Neuronal stem cell (in vitro differentiated cells): ENCODE results near the gene FDXR.

Experiments
- DNase-seq: peaks from one replicate; pipeline ENCODE4 v3.0.0-alpha.2; 2013; ENCODE audit warnings: low spot score
- H2AFZ ChIP-seq: one replicate; pipeline ENCODE4 v1.6.1; 2013; ENCODE audit warnings: mild to moderate bottlenecking, low read length, inconsistent platforms
- H2AK5ac ChIP-seq: 2 replicates; pipeline ENCODE4 v1.6.1; 2013; ENCODE audit warnings: low read depth, mild to moderate bottlenecking, inconsistent platforms, low read length, moderate library complexity, mixed read lengths
- H2BK120ac ChIP-seq: 2 replicates; pipeline ENCODE4 v1.6.1; 2013; ENCODE audit warnings: low read depth, mild to moderate bottlenecking, inconsistent platforms, low read length, moderate library complexity, mixed read lengths
- H2BK12ac ChIP-seq: one replicate; pipeline ENCODE4 v1.6.1; 2013; ENCODE audit warnings: low read length, inconsistent platforms
- H2BK15ac ChIP-seq: 2 replicates; pipeline ENCODE4 v1.6.1; 2013; ENCODE audit warnings: mild to moderate bottlenecking, low read length, inconsistent platforms, mixed read lengths
- H2BK5ac ChIP-seq: one replicate; pipeline ENCODE4 v1.6.1; 2013; ENCODE audit warnings: inconsistent platforms, mild to moderate bottlenecking, low read length, moderate library complexity
- H3K14ac ChIP-seq: one replicate; pipeline ENCODE4 v1.6.1; 2013; ENCODE audit warnings: low read length, inconsistent platforms
- H3K18ac ChIP-seq: 2 replicates; pipeline ENCODE4 v1.6.1; 2013; ENCODE audit warnings: low read length, inconsistent platforms
- H3K23ac ChIP-seq: 2 replicates; pipeline ENCODE4 v1.6.1; 2013; ENCODE audit warnings: low read depth, mild to moderate bottlenecking, mixed read lengths, low read length, inconsistent platforms; ENCODE audit not compliant: poor library complexity
- H3K27ac ChIP-seq: replicated peaks from 3 replicates; pipeline ENCODE4 v1.5.1; 2013; ENCODE audit warnings: low read length, inconsistent platforms
- H3K27me3 ChIP-seq, 3 experiments: 2 replicates each; pipeline ENCODE4 v1.6.1; 2013; ENCODE audit warnings: low read length in 3 of 3, mild to moderate bottlenecking in 2 of 3, inconsistent platforms in 1 of 3, low read depth in 1 of 3, mixed read lengths in 1 of 3, moderate library complexity in 1 of 3; ENCODE audit not compliant: control insufficient read depth in 3 of 3, insufficient read depth in 3 of 3
- H3K36me3 ChIP-seq, 2 donors: replicated peaks in 1 of 2; 2 replicates each; pipeline ENCODE4 v1.6.1; 2013; ENCODE audit warnings: low read length in 2 of 2; ENCODE audit not compliant: control insufficient read depth in 2 of 2, insufficient read depth in 2 of 2
- H3K4ac ChIP-seq: 2 replicates; pipeline ENCODE4 v1.6.1; 2013; ENCODE audit warnings: inconsistent platforms, mild to moderate bottlenecking, low read length, moderate library complexity
- H3K4me1 ChIP-seq, 2 donors: 1 replicate in 1 of 2; 2 replicates in 1 of 2; pipeline ENCODE4 v1.6.1; 2013; ENCODE audit warnings: low read length in 2 of 2, low read depth in 1 of 2; ENCODE audit not compliant: control insufficient read depth in 2 of 2, insufficient read depth in 1 of 2
- H3K4me2 ChIP-seq: one replicate; pipeline ENCODE4 v1.6.1; 2013; ENCODE audit warnings: mild to moderate bottlenecking, low read length, inconsistent platforms; ENCODE audit not compliant: insufficient read depth, poor library complexity, severe bottlenecking
- H3K4me3 ChIP-seq, 2 donors: 2 replicates each; pipeline ENCODE4 v1.5.1; 2013; ENCODE audit warnings: low read length in 2 of 2, mild to moderate bottlenecking in 2 of 2, inconsistent platforms in 1 of 2, moderate library complexity in 1 of 2
- H3K79me1 ChIP-seq: one replicate; pipeline ENCODE4 v1.6.1; 2013; ENCODE audit warnings: low read depth, mild to moderate bottlenecking, inconsistent platforms, low read length, moderate library complexity
- H3K9ac ChIP-seq: one replicate; pipeline ENCODE4 v1.6.1; 2013; ENCODE audit warnings: mild to moderate bottlenecking, low read depth, low read length, inconsistent platforms; ENCODE audit not compliant: poor library complexity
- H3K9me3 ChIP-seq, 2 donors: replicated peaks in 1 of 2; 2 replicates each; pipeline versions ENCODE3 to v1.6.1; 2013; ENCODE audit warnings: low read length in 2 of 2, mild to moderate bottlenecking in 2 of 2, inconsistent platforms in 1 of 2, low read depth in 1 of 2, mixed read lengths in 1 of 2, moderate library complexity in 1 of 2; ENCODE audit not compliant: control insufficient read depth in 2 of 2, insufficient read depth in 1 of 2
- H4K8ac ChIP-seq: one replicate; pipeline ENCODE4 v1.6.1; 2013; ENCODE audit warnings: low read depth, mild to moderate bottlenecking, inconsistent platforms, low read length, moderate library complexity
- H4K91ac ChIP-seq: one replicate; pipeline ENCODE4 v1.6.1; 2013; ENCODE audit warnings: low read length, low read depth, mild to moderate bottlenecking, inconsistent platforms; ENCODE audit not compliant: poor library complexity
- WGBS, 2 donors: extraction: QIAGEN DNeasy Blood & Tissue Kit; methylation state at CpG; one replicate each; pipeline ENCODE4 v1.1.7; 2013; ENCODE audit warnings: missing lambda C conversion rate in 2 of 2, mixed read lengths in 1 of 2; ENCODE audit not compliant: insufficient read length in 2 of 2, insufficient replicate concordance in 1 of 2; ENCODE audit errors: extremely low coverage in 2 of 2; 5-methylcytosine and 5-hydroxymethylcytosine counted together

FDXR gene

GRCh38 chr17:74833501-74834377 lies 39.1 kb downstream of the FDXR start:
- no peak overlapping the region for H2BK12ac ChIP-seq
- no peak for DNase-seq
- no peak overlapping the region for H3K27ac ChIP-seq
- H4K91ac ChIP-seq: no peak overlapping the region
- H3K9me3 ChIP-seq: no peaks in the 10 kb centered on the region
- H3K4me2 ChIP-seq: no peak overlapping the region
- H3K27me3 ChIP-seq: no peaks in the 10 kb centered on the region
- H3K23ac ChIP-seq: no peak overlapping the region
- H4K8ac ChIP-seq: no peak overlapping the region
- peak overlapping the region; percentile 92 for H3K14ac ChIP-seq
- H2AFZ ChIP-seq: peak overlapping the region; percentile 77
- H3K4me3 ChIP-seq: no peak overlapping the region
- H3K4ac ChIP-seq: no peak overlapping the region
- no CpG with 5 or more reads among the region's 16 CpGs for WGBS, 2 donors
- H3K36me3 ChIP-seq: peaks cover 7 to 15% of the 10 kb centered on the region in 2 donors
- H3K4me1 ChIP-seq: peaks cover 7 to 11% of the 10 kb centered on the region in 2 donors
- no peak overlapping the region for H2BK15ac ChIP-seq
- peak overlapping the region; percentile 50 for H3K18ac ChIP-seq
- peak overlapping the region; percentile 64 for H3K9ac ChIP-seq
- no peak overlapping the region for H2AK5ac ChIP-seq
- H2BK120ac ChIP-seq: no peak overlapping the region
- H2BK5ac ChIP-seq: no peak overlapping the region
- peaks cover 4% of the 10 kb centered on the region for H3K79me1 ChIP-seq

- Histone ChIP-seq H3K23ac (peak overlapping the region; percentile 34), H3K18ac (no peak overlapping the region)
Measured at GRCh38 chr17:74832421-74832820, 40.4 kb downstream of the FDXR start.

GRCh38 chr17:74831444-74832146 lies 41.2 kb downstream of the FDXR start:
- Histone ChIP-seq H2BK120ac (no peak overlapping the region), H3K27ac (no peak overlapping the region), H4K8ac (no peak overlapping the region), H3K14ac (no peak overlapping the region), H3K4me3 (no peak overlapping the region), H2BK15ac (no peak overlapping the region), H2AK5ac (peak overlapping the region; percentile 46), H4K91ac (no peak overlapping the region), H3K27me3 (no peaks in the 10 kb centered on the region), H3K79me1 (peaks cover 5% of the 10 kb centered on the region), H3K4ac (no peak overlapping the region), H2AFZ (no peak overlapping the region), H3K36me3 (peaks cover 7 to 13% of the 10 kb centered on the region in 2 donors), H3K18ac (no peak overlapping the region), H3K9me3 (no peaks in the 10 kb centered on the region), H3K4me2 (no peak overlapping the region), H3K4me1 (peaks cover 7 to 11% of the 10 kb centered on the region in 2 donors), H2BK12ac (peak overlapping the region; percentile 22), H2BK5ac (peak overlapping the region; percentile 24), H3K23ac (peak overlapping the region; percentile 34), H3K9ac (peak overlapping the region; percentile 21)
- no CpG with 5 or more reads among the region's 22 CpGs for WGBS, 2 donors
- DNase-seq: no peak

More at GRCh38 chr17:74832421-74832820, 40.4 kb downstream of the FDXR start:
- Histone ChIP-seq H3K9me3 (no peaks in the 10 kb centered on the region), H2AFZ (no peak overlapping the region), H3K27me3 (no peaks in the 10 kb centered on the region), H3K4me3 (no peak overlapping the region), H2AK5ac (no peak overlapping the region), H3K27ac (no peak overlapping the region), H3K9ac (peak overlapping the region; percentile 0), H2BK5ac (no peak overlapping the region), H3K4me1 (peaks cover 7 to 11% of the 10 kb centered on the region in 2 donors), H3K36me3 (peaks cover 7 to 15% of the 10 kb centered on the region in 2 donors), H2BK120ac (no peak overlapping the region), H2BK12ac (no peak overlapping the region), H3K79me1 (peaks cover 5% of the 10 kb centered on the region), H4K91ac (no peak overlapping the region), H4K8ac (no peak overlapping the region), H3K4me2 (no peak overlapping the region), H3K4ac (no peak overlapping the region), H2BK15ac (no peak overlapping the region), H3K14ac (no peak overlapping the region)
- WGBS, 2 donors: no CpG with 5 or more reads among the region's 9 CpGs
- DNase-seq: no peak

- no peak overlapping the region for H2AK5ac ChIP-seq
Measured at GRCh38 chr17:74830861-74831260, 41.9 kb downstream of the FDXR start.

More at GRCh38 chr17:74830861-74831260, 41.9 kb downstream of the FDXR start:
- H3K4ac ChIP-seq: no peak overlapping the region
- H2AFZ ChIP-seq: no peak overlapping the region
- H3K36me3 ChIP-seq: peaks cover under 1 to 7% of the 10 kb centered on the region in 2 donors
- no peak overlapping the region for H2BK120ac ChIP-seq
- H3K14ac ChIP-seq: no peak overlapping the region
- peak overlapping the region; percentile 55 for H3K23ac ChIP-seq
- no peak overlapping the region for H2BK12ac ChIP-seq
- no peaks in the 10 kb centered on the region for H3K27me3 ChIP-seq
- peaks cover 3% of the 10 kb centered on the region for H3K79me1 ChIP-seq
- H3K18ac ChIP-seq: no peak overlapping the region
- H3K9ac ChIP-seq: no peak overlapping the region
- no CpG with 5 or more reads among the region's 19 CpGs for WGBS, 2 donors
- no peak overlapping the region for H2BK15ac ChIP-seq
- H3K4me2 ChIP-seq: no peak overlapping the region
- H3K9me3 ChIP-seq: no peaks in the 10 kb centered on the region
- no peak overlapping the region for H3K4me3 ChIP-seq
- H4K8ac ChIP-seq: no peak overlapping the region
- peaks cover 7 to 11% of the 10 kb centered on the region in 2 donors for H3K4me1 ChIP-seq
- DNase-seq: no peak
- H3K27ac ChIP-seq: no peak overlapping the region
- H4K91ac ChIP-seq: no peak overlapping the region
- peak overlapping the region; percentile 53 for H2BK5ac ChIP-seq
